Ishikawa (cell line): ENCODE measurements around the gene CCDC170.

Experiments
- CEBPB ChIP-seq: IDR thresholded peaks from 2 replicates; pipeline ENCODE4 v1.6.1; 2012
- CREB1 ChIP-seq: IDR thresholded peaks from 2 replicates; pipeline ENCODE4 v1.6.1; 2012; ENCODE audit warnings: low read depth
- EGR1 ChIP-seq: IDR thresholded peaks from 2 replicates; pipeline ENCODE4 v1.6.1; 2012
- EP300 ChIP-seq: IDR thresholded peaks from 2 replicates; pipeline ENCODE4 v1.6.1; 2012; ENCODE audit warnings: borderline replicate concordance
- FOXM1 ChIP-seq: IDR thresholded peaks from 2 replicates; pipeline ENCODE4 v1.6.1; 2012; ENCODE audit warnings: low read depth, borderline replicate concordance
- NFIC ChIP-seq: IDR thresholded peaks from 2 replicates; pipeline ENCODE4 v1.6.1; 2012
- RAD21 ChIP-seq: IDR thresholded peaks from 2 replicates; pipeline ENCODE4 v1.6.1; 2012; ENCODE audit warnings: low read depth
- TAF1 ChIP-seq: IDR thresholded peaks from 2 replicates; pipeline ENCODE4 v1.6.1; 2012; ENCODE audit warnings: low read depth, mild to moderate bottlenecking
- TCF12 ChIP-seq: IDR thresholded peaks from 2 replicates; pipeline ENCODE4 v1.6.1; 2012; ENCODE audit warnings: low read depth
- TEAD4 ChIP-seq: IDR thresholded peaks from 2 replicates; pipeline ENCODE4 v1.6.1; 2012
- YY1 ChIP-seq: IDR thresholded peaks from 2 replicates; pipeline ENCODE4 v1.6.1; 2012; ENCODE audit warnings: low read depth
- ZBTB7A ChIP-seq: IDR thresholded peaks from 2 replicates; pipeline ENCODE4 v1.6.1; 2012; ENCODE audit warnings: low read depth
- TF ChIP-seq, protein P1 (sequence below): IDR thresholded peaks from 2 replicates; pipeline ENCODE4 v1.6.1; 2012; ENCODE audit warnings: low read depth, mild to moderate bottlenecking
- TF ChIP-seq, protein P2 (sequence below): IDR thresholded peaks from 2 replicates; pipeline ENCODE4 v1.6.1; 2012
- TF ChIP-seq, protein P3 (sequence below): IDR thresholded peaks from 2 replicates; pipeline ENCODE4 v1.6.1; 2012

The CCDC170 gene

GRCh38 chr6:151641028-151641427, 147.2 kb downstream of the CCDC170 start:
- TF ChIP-seq CREB1 (no peak), RAD21 (no peak), YY1 (no peak), TAF1 (no peak), FOXM1 (no peak), TCF12 (no peak), CEBPB (no peak), TEAD4 (no peak), EP300 (no peak)
- TF ChIP-seq, protein P1, sequence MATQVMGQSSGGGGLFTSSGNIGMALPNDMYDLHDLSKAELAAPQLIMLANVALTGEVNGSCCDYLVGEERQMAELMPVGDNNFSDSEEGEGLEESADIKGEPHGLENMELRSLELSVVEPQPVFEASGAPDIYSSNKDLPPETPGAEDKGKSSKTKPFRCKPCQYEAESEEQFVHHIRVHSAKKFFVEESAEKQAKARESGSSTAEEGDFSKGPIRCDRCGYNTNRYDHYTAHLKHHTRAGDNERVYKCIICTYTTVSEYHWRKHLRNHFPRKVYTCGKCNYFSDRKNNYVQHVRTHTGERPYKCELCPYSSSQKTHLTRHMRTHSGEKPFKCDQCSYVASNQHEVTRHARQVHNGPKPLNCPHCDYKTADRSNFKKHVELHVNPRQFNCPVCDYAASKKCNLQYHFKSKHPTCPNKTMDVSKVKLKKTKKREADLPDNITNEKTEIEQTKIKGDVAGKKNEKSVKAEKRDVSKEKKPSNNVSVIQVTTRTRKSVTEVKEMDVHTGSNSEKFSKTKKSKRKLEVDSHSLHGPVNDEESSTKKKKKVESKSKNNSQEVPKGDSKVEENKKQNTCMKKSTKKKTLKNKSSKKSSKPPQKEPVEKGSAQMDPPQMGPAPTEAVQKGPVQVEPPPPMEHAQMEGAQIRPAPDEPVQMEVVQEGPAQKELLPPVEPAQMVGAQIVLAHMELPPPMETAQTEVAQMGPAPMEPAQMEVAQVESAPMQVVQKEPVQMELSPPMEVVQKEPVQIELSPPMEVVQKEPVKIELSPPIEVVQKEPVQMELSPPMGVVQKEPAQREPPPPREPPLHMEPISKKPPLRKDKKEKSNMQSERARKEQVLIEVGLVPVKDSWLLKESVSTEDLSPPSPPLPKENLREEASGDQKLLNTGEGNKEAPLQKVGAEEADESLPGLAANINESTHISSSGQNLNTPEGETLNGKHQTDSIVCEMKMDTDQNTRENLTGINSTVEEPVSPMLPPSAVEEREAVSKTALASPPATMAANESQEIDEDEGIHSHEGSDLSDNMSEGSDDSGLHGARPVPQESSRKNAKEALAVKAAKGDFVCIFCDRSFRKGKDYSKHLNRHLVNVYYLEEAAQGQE: no peak
- TF ChIP-seq, protein P2, sequence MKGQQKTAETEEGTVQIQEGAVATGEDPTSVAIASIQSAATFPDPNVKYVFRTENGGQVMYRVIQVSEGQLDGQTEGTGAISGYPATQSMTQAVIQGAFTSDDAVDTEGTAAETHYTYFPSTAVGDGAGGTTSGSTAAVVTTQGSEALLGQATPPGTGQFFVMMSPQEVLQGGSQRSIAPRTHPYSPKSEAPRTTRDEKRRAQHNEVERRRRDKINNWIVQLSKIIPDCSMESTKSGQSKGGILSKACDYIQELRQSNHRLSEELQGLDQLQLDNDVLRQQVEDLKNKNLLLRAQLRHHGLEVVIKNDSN: no peak
- TF ChIP-seq, protein P3, sequence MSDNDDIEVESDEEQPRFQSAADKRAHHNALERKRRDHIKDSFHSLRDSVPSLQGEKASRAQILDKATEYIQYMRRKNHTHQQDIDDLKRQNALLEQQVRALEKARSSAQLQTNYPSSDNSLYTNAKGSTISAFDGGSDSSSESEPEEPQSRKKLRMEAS: no peak

DNA sequence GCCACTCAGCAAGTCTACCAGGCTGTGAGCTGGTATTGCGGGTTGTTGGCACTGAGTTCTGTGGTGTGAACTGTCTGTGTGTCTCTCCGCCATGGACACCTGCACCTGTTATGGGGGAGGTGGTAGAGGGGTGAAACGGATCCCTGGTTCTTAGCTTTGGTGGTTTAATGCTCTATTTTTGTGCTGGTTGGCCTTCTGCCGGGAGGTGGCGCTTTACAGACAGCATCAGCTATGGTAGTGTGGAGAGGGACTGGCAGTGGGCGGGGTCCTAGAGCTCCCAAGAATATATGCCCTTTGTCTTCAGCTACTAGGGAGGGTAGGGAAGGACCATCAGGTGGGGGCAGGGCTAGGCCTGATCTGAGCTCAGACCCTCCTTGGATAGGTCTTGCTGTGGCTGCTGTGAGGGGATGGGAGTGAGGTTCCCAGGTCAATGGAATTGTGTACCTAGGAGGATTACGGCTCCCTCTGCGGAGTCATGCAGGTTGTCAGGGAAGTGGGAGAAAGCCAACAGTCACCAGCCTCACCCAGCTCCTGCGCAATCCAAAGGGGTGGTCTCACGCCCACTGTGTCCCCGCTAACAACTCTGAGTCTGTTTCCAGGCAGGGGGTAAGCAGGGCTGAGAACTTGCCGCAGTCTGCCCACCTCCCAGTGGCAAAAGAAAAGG, 154.3 kb downstream of the CCDC170 start:
- TF ChIP-seq RAD21: peak; percentile 56
- TF ChIP-seq EGR1: no peak
- no peak for TF ChIP-seq NFIC

GRCh38 chr6:151649835-151650234, 156.0 kb downstream of the CCDC170 start:
- TF ChIP-seq, protein P1: no peak
- no peak for TF ChIP-seq TAF1
- TF ChIP-seq EP300: no peak
- TF ChIP-seq TCF12: no peak
- no peak for TF ChIP-seq YY1
- TF ChIP-seq, protein P3: no peak

DNA sequence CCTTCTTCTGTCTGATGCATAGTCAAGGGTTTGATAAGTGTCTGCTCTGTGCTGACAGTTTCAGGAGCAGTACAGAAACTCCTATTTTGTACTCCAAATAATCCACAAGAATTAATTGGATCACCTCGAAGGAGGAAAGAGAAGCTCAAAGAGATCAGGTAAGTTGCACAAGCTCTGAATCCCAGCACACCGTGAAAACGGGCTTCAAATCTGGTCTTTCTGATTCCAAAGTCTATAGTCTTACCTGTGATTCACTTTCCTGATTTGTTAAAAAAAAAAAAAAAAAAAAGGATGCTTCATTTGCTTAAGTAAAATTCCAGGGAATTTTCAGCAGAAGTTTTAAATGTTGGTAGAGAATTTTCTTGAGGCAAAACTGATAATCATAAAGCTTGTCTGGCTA, 157.8 kb downstream of the CCDC170 start:
- no peak for TF ChIP-seq ZBTB7A
- TF ChIP-seq TCF12: no peak
- TF ChIP-seq RAD21: no peak
- TF ChIP-seq TEAD4: no peak
- TF ChIP-seq CREB1: no peak

- TF ChIP-seq NFIC (no peak), EP300 (no peak), ZBTB7A (no peak), CEBPB (no peak), RAD21 (no peak), CREB1 (no peak), TAF1 (no peak), EGR1 (no peak), TEAD4 (no peak), FOXM1 (no peak), YY1 (no peak)
- TF ChIP-seq, protein P2: no peak
- TF ChIP-seq, protein P1: no peak
- TF ChIP-seq, protein P3: no peak
Measured at GRCh38 chr6:151652325-151652724, 158.5 kb downstream of the CCDC170 start.
